ENCODE measurements around the gene MALL.
"Not testable (repeated sequence)": the region's sequence is repeated elsewhere in the genome, so short reads cannot be mapped to it uniquely, and the experiment has no call there.

DNA sequence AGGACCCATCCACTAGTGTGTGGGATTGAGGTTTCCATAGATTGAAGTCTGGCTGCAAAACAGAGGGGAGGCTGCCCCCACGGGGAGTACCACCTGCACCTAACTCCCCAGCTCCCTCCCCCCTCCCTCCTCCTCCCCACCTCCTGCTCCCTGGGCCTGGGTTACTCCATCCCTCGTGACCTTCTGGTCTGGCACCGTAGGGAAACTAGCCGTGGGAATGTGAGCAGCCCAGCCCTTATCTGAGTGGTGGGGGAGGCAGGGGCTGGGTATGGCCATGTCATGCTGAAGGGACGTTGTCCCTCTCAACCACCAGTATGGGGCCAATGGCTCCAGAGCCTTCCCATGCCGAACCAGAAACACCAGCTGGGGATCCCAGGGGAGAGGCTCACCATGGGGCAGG, 80.2 kb downstream of the MALL start:
- not testable (repeated sequence) for TF ChIP-seq HDGF (IDR thresholded peaks at IDR 0.05; ENCODE audit: borderline replicate concordance); FOXK2 (IDR thresholded peaks at IDR 0.05); BHLHE40 (IDR thresholded peaks at IDR 0.05; ENCODE audit: borderline replicate concordance); FOXM1 (IDR thresholded peaks at IDR 0.05; ENCODE audit: borderline replicate concordance); TARDBP (IDR thresholded peaks at IDR 0.05); SP1 (IDR thresholded peaks at IDR 0.05); LEF1 (IDR thresholded peaks at IDR 0.05; ENCODE audit: borderline replicate concordance); FOXA1 (IDR thresholded peaks at IDR 0.05); CTBP1 (IDR thresholded peaks at IDR 0.05; ENCODE audit: borderline replicate concordance)
- TF ChIP-seq, protein P1, sequence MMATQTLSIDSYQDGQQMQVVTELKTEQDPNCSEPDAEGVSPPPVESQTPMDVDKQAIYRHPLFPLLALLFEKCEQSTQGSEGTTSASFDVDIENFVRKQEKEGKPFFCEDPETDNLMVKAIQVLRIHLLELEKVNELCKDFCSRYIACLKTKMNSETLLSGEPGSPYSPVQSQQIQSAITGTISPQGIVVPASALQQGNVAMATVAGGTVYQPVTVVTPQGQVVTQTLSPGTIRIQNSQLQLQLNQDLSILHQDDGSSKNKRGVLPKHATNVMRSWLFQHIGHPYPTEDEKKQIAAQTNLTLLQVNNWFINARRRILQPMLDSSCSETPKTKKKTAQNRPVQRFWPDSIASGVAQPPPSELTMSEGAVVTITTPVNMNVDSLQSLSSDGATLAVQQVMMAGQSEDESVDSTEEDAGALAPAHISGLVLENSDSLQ (IDR thresholded peaks at IDR 0.05) = not testable (repeated sequence)
